GM21576 (cell line): Measurements from ENCODE around the gene TACC3.

Experiments used
- ATAC-seq: cut with Tn5 transposase; IDR thresholded peaks from one replicate; pipeline ENCODE4 v1.9.1; 2021; ENCODE audit warnings: mild to moderate bottlenecking, moderate library complexity; ENCODE audit not compliant: unreplicated experiment

Gene TACC3

DNA sequence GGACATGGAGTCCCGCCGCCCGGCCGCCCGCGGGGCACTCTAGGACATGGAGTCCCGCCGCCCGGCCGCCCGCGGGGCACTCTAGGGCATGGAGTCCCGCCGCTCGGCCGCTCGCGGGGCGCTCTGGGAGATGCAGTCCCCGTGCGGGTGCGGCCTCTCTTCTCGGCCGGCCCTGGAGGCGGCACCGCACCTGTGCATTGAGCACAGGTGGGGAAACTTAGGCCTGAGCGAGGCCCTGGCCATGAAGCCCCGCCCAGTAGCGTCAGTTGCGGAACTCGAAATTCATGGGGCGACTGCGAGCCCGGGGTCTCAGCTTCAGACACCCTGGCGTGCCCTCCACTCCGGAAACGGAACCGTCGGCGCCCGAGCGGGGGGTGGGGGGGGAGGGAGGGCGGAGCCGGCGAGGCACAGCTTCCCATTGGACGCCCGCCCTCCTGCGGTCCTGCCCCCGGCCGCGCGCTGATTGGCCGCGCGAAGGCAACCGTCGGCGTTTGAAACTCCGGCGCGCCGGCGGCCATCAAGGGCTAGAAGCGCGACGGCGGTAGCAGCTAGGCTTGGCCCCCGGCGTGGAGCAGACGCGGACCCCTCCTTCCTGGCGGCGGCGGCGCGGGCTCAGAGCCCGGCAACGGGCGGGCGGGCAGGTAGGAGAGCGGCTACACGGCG lies at the start of gene TACC3, which contains the start of gene TMEM129:
TSS of gene TACC3 (plus strand) at position 519 of the 663 bp plus-strand sequence. CDS start 1,901 bp downstream, outside the sequence.
TSS of gene TMEM129 (minus strand) at position 321 of the 663 bp plus-strand sequence. CDS start 486 bp downstream, outside the sequence.
- peak; percentile 71 for ATAC-seq

DNA sequence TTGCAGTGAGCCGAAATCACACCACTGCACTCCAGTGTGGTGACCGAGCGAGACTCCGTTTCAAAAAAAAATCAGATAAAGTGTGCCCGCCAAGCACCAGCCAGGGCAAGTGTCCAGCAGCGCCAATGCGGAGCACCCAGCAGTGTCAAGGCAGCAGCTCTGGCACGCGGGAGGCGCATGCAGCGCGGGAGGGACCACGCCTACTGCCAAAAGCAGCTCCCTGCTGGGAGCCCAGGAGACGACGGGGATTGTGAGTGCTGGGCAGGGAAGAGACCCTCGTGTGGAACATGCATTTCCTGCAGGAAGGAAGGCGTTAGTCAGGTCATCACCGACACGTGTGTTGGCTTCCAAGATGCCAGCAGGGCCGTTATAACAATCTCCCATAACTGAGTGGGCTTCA lies 47.6 kb upstream of the TACC3 start:
- ATAC-seq, result no peak

DNA sequence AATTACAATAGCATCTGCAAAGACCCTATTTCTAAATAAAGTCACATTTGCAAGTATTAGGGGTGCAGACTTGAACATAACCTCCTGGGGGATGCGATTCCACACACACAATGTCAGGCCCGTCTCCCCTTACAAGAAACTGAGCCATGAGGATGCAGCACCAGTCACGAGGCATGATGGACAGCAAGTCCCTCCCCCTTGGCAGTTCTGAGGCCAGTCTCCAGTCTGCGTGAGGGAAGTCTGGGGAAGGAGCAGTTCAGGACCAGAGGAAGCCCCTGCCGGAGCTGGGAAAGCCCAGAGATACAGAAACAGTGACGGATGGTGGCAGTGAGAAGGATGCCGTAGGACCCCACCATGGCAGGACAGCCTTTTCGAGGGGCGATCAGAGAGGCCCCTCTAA lies 46.6 kb upstream of the TACC3 start:
- ATAC-seq, result no peak

DNA sequence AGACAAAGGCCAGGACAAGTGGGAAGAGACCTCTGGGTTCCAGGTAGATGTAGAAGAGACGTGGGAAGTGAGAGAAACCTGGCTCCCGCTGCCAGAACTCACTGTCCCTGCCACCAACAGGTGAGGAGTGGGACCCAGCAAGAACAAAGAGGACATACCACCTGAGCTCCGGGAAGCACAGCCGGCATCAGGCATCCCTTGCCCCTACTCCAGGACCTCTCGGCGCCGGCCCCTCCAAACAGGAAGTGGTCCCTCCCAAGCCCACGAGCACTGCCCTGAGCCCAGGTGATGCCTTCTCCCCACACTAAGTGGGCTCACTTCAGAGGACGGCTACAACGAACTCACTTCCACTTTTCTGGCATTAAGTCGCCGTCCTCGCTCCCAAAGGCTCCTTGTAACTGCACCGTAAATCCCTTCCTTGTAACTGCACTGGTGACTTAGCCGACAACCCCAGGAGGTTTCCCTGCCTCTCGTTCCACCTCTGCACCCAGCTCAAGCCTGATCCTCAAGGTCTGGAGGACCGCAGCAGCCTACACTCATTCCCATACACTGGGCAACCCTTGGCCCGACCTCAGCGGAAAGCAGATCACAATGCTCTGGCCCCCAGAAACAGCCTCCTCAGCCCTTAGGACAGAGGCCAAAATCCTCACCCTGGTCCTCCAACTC lies 46.1 kb upstream of the TACC3 start:
- no peak for ATAC-seq

DNA sequence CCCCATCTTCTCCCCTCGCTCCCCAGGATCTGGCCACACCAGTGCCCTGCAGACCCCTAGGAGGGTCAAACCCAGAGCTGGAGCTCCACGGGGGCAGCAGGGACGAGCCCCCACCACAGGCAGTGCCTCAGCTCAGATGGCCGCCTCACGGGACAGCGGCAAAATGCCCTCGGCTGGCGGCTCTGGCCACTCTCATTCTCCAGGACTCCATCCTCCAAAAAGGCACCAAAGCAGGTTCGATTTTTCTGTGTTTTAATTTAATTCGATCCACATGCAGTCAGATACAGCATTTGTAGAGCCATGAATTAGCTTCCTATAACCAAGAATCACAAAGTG lies 45.6 kb upstream of the TACC3 start:
- no peak for ATAC-seq

DNA sequence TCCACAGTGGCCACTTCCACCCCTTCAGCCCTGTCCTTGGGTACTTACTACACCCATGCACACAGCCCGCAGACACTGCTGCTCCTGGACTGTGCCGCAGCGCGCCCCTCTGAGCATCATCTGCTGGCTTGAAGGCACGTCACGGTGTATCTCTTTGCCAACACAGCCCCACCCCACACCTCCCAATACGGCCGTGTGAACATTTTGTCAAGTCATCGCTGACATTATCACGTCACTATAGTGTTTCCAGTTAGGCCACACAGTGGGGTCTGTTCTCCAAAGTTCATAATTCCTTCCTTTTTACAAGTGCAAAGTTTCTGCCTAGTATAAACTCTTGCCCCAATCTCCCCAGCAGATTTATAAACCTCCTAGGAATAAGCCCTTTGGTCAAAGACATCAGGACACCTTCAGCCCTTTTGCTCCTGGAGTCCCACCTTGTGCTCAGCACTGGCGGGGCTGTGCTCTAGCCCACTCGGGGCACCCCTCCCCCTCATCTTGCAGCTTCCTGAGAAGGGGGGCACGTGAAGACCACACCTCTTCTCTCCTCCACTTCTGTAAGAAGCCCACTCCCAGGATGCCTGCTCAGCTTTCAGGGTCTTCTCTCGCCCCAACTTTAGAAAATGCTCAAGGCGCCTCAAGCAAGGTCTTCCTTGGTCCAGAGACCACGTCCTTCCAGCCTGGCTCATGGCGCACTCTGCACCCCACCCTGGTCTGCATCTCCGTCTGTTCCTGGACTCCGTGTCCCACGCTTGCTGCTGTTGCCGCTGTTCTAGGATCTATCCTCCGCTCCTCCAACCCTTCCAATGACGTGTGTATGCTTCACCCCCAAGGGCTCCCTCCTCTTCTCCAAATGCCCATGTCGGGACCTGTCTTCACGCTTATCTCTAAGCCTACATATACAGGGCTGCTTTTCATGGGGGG lies 44.5 kb upstream of the TACC3 start:
- no peak for ATAC-seq

DNA sequence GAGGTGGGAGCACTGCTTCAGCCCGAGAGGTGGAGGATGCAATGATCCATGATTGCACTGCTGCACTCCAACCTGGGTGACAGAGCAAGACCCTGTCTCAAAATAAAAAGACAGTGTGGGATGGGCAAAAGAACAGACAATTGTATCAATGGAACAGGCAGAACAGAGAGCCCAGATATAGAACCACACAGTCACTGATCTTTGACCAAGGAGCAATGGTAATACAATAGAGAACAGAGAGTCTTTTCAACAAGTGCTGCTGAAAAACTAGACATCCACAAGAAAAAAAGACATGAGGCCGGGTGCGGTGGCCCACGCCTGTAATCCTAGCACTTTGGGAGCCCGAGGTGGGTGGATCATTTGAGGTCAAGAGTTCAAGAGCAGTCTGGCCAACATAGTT lies 43.1 kb upstream of the TACC3 start:
- no peak for ATAC-seq

DNA sequence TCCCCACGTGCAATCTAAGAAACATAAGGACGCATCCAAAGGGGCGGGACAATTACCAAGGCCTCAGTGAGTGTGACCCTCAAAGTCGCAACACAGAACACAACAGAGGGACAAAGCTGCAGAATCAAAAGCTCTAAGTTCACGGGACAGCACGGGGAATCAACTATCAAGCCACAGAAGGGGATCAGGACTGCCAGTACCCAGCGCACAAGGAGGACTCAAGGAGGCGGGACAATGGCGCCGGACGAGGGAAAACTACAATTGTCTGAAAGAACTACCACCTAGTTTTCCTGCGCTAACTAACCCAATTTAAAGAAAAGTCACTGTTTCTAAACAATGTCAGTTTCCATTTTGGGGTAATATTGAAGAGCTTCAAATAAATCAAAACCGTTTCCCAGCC lies 38.5 kb upstream of the TACC3 start:
- ATAC-seq, result no peak

DNA sequence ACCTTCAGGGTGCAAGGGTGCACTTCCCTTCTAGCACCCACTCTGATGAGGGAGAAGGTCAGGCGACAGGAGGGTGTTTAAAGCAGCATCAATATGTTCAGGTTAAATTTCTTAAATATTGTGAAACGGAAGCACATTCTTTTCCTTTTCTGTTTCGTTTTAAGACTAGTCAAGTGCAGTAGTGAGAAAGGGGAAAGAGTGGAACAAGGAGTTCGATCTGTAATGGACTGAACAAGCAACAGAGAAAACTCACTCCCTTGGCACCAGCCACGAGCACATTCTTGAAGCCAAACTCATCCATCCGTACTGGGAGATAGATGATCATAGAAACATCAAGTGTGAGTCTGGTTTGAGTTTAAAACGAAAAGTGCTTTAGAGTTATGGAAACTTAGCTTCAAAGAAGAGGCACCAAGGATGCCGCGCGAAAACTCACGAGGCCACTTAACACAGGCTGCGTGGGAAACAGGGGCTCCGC lies 38.0 kb upstream of the TACC3 start:
- no peak for ATAC-seq

DNA sequence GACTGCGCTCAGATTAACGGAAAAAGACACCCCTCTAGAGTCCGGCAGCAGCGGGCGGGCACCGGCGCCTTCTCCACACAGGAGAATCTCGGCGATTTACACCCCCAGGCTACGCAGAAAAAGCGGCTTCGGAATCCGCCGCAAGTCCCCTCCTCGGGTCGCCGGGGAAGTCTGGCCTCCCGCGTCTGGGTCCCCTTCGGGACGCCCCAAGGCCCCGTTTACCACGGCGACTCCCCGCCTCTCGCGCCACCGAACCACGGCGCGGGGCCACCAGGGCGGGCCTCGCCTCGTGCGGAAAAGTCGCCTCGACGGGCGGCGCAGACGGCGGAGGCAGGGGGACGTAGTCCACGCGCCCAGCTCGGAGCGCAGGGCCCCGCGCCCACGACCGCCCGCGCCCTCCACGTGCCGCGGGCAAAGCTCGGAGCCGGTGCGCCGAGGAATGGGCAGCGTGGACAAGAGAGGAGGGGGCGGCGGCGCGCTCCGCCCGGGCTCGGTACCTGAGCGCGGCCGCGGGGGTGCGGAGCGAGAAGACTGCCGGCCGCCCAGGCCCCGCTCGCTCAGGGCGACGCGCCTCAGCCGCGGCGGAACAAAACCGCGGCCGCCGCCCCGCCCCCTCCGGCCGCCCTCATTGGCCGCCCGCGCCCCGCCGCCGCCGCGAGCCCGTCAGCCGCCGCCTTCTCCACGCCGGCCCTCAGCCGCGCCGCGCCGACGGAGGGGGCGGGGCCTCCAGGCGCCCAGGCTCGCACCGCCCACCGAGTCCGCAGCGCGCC lies 37.4 kb upstream of the TACC3 start, which contains the start of gene FAM53A:
TSS of gene FAM53A (minus strand) at position 578 of the 770 bp plus-strand sequence. CDS start 15,572 bp downstream, outside the sequence.
- ATAC-seq, result peak; percentile 84

DNA sequence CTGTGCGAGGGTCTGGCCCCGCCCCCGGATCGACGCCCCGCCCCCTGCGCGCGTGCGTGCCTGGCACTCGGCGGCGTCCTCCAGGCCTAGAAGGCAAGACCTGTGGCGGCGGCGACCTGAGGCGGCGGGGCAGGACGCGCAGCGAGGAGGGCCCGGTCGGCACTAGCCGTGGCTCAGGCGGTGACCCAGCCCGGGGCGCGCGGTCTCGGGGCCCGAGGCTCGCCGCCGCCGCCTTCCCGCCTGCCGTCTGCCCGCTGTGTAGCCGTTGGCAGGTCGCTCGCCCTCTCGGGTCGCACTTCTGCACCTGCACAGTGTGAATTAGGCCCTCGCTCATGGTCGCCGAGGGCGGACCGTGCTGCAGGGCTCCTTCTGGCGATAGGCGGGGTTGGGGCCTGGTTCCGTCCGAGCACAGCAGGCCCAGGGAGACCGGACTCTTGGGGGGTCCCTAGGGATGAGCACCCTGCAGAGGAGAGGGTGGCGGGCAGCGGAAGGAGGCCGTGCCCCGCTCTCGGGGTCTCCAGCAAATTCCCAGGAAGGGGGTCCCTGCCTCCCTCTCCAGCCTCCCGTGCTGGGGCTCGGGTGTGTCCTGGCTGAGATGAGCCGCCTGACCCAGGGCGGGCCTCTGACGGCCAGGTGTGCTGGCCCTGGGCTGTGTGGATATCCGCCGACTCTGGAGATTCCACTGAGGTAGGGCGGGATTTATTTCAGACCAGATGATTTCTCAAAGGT lies 36.7 kb upstream of the TACC3 start:
- ATAC-seq, result no peak

DNA sequence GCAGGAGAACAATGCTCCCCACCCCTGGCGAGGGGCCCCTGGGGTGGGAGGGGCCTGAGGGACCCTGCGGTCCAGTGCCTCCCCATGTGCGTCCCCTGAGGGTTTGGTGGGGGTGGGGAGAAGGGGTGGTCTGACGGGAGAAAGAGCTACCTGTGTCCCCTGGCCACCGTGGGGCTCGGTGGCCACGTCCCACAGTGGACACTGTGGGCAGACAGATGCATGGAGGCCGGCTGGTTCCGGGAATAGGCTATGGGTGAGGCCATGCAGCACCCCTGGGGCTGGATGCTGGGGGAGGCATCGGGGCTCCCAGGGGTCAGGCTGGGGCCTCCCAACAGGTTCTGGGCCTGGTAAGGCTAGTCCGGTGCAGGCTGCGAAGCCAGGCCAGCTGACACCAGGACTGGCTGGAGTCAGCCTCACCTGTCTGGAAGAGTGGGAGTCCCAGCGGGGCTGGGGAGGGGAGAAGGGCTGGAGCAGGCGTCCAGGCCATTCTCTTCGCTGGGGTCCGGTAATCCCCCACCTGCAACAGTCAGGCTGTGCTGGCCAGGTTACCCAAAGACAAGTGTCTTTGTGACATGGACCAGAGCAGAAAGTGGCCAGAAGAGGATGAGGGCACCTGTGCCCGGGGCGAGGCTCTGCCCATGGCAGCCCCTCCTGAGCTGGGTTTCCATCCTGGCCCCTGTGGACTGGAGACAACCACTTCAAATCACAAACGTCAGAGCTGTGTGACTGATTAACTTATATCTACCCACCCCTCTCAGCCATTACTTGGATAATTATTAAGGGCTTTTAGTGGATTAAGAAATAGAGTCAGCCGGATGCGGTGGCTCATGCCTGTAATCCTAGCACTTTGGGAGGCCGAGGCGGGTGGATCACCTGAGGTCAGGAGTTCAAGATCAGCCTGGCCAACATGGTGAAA lies 35.8 kb upstream of the TACC3 start:
- no peak for ATAC-seq

DNA sequence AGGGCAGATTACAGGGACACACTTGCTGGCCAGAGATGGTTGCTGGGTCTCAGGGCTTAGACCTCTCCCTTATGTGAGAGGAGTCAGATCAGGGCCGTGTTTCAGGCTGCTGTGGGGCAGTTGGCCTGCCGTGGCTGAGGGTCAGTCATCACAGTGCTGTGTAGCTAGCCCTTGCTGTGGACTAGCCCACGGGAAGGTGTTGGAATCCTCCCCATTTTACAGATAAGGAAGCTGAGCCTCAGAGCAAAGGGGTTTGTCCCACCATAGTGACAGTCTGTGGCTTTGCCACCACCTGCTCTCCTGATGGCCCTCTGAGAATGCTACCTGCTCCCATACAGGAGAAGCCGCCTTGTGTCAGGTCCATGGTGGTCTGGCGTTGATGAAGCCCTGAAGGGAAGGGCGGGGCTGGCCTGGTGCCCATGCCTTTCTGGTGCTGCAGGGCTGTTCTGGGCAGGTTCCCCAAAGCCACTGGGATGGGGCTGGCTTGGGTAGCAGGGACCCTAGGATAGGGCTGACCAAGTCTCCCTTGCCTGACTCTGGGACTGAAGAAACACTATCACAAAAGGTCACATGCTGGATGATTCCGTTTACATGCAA lies 34.8 kb upstream of the TACC3 start:
- no peak for ATAC-seq

DNA sequence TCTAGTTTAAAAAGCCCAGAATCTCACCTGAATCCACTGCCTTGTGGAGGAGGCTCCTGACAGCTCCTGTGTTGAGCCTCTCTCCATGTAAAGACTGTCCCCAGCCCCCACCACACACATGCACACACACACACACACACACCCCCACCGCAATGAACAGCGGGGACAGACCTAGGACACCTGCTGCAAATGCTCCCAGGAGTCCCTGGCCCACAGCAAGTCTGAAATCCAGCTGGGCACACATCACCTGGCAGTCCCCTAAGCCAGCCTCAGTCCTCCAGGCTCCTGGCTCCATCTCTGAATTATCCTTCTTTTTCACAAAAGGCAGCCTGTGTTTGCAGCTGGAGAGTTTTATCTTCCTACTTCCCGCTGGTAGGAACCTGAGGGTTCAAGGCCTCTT lies 30.6 kb upstream of the TACC3 start:
- no peak for ATAC-seq

DNA sequence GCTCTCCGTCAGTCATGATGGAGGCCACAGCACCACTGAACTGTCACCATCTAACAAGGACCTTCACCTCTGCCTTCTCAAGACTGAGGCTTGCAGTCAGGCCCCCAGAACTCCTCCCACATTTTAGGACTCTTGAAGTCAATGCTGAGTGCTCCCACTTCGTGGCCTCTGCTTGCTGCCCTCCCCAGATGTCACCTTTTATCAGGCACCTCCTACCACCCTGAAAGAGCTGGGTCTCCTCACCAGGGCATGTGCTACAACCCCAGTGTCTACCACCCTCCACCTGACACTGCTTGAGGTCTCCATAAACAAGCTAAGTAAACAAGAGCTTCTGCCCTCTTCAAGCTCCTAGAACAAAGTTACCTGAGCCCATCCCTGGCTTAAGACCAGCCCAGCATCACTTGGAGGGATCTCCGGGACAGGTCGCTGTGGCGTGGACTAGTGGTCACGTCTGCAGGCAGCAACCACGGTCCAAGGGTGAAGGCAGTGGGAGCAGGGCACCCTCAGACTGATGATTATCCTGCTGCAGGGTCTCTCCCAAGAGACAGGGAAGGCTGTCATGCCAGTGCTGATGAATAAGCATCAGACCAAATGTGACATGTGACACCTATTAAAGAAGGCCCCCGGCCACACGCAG lies 29.5 kb upstream of the TACC3 start:
- no peak for ATAC-seq

DNA sequence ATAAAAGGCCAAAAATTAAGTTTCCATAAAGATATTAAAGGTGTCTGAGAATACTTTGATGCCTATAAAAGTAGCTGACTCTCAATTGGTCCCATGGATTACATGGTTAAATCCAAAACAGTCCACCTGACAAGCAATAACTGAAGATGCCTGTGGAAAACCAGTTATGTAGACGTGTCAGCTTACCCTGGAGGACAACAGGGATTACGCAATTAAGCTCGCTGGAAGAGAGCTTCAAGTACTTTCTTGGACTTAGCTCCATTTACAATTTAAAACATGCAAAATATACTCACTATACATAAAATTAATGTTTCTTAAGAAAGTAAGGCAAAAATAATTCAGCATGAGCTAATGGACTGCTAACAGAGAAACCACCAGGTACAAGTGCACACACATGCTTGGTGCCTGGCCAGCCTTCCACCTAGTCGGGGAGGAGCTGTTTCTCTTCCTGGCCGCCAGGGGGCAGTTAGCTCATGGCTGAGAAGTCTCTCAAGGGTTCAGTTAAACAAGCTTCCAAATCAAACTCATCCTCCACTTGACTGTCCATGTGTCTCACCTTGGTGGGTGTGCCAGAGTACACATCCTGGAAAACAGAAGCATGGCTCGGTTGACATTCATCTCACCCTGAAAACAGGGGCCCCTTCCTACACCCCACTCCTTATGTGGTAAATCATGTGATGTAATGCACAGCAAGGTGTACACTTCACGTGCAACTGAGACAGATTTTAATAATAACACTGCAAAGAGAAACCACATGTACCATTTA lies 28.0 kb upstream of the TACC3 start:
- ATAC-seq, result no peak

DNA sequence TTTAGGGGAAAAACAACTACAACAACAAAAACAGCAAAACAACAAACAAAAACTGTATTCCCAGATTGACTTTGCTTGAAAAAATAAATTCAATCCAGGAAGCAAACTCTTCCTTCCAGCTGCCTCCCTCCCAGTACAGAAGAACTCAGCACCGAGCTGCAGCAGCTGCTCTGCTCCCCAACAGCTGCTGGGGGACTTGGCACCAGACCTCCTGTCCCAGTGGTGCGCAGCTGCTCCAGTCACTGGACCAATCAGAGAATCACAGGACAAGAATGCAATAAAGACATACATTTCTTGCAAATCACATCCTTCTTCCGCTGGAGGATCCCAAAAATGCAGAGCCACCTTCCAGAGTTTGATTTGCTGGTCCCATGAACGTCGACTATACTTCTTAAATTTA lies 25.4 kb upstream of the TACC3 start:
- no peak for ATAC-seq
